Right ventricle myocardium superior (tissue), 1 donor: ENCODE data around the gene FOXK2. TPM values are rescaled to one million over a fixed set of nuclear protein-coding genes. Genes with fewer than 3 reads are reported as not detected.
"Not testable (repeated sequence)": the region's sequence is repeated elsewhere in the genome, so short reads cannot be mapped to it uniquely, and the experiment has no call there.

Experiments
- ATAC-seq: fragments of 200-7000 bp; cut with Tn5 transposase; one replicate; pipeline ENCODE4 v1.9.1; 2020; ENCODE audit warnings: mild to moderate bottlenecking; ENCODE audit not compliant: poor library complexity
- DNase-seq: peaks from one replicate; pipeline ENCODE4 v3.0.0-alpha.2; 2020
- intact Hi-C: fragments of 100-400 bp; cut with DNase I; formaldehyde crosslinking; loops from one replicate; pipeline ENCODE4 v1.11.2; 2022
- total RNA-seq: library from RNA; stranded (reverse); fragmentation: NEBNext Ultra II Directional; extraction: Animal tissue kit (Norgen Biotek cat#: 25700); gene quantifications from one replicate; pipeline ENCODE4 v1.2.1, GENCODE V29; 2021
- donor health status: DM: no; HTN: yes; CAD: no; lungs with severe emphysema.

FOXK2 gene
- total RNA-seq, 1 donor from 2014 or later, result 34.3 TPM

- intact Hi-C loops, result loop anchor here (5.0 kb wide), 1 partner anchor 201 kb away; no protein-coding TSS in a partner anchor
- DNase-seq (no peak), ATAC-seq (peak; percentile 36)
Observed at GRCh38 chr17:82553210-82553930, 33.8 kb downstream of the FOXK2 start.

- ATAC-seq, DNase-seq, intact Hi-C loops: not testable (repeated sequence)
Observed at GRCh38 chr17:82557510-82557909, 38.0 kb downstream of the FOXK2 start.

- no peak for DNase-seq
- ATAC-seq, result no peak
- intact Hi-C loops, result no loop called here
Observed at GRCh38 chr17:82559566-82560251, 40.2 kb downstream of the FOXK2 start.

- intact Hi-C loops, result no loop called here
- DNase-seq (no peak), ATAC-seq (no peak)
Observed at GRCh38 chr17:82560252-82560642, 40.7 kb downstream of the FOXK2 start.

GRCh38 chr17:82560802-82561428, 41.4 kb downstream of the FOXK2 start:
- DNase-seq (no peak), ATAC-seq (no peak)
- intact Hi-C loops, result no loop called here

GRCh38 chr17:82561429-82562035, 42.0 kb downstream of the FOXK2 start:
- no peak for DNase-seq
- intact Hi-C loops, result no loop called here
- no peak for ATAC-seq

- intact Hi-C loops, DNase-seq, ATAC-seq: not testable (repeated sequence)
Observed at GRCh38 chr17:82562718-82563220, 43.2 kb downstream of the FOXK2 start.

- DNase-seq, result no peak
- ATAC-seq, result no peak
- intact Hi-C loops, result no loop called here
Observed at GRCh38 chr17:82563318-82563717, 43.8 kb downstream of the FOXK2 start.

- intact Hi-C loops, DNase-seq, ATAC-seq: not testable (repeated sequence)
Observed at GRCh38 chr17:82563745-82564144, 44.2 kb downstream of the FOXK2 start.

- ATAC-seq (no peak), DNase-seq (no peak)
- intact Hi-C loops, result no loop called here
Observed at GRCh38 chr17:82564241-82564640, 44.7 kb downstream of the FOXK2 start.

GRCh38 chr17:82565551-82565950, 46.0 kb downstream of the FOXK2 start:
- intact Hi-C loops, result no loop called here
- no peak for ATAC-seq
- no peak for DNase-seq

- intact Hi-C loops, result no loop called here
- DNase-seq (no peak), ATAC-seq (peak; percentile 23)
Observed at GRCh38 chr17:82566129-82566960, 46.8 kb downstream of the FOXK2 start.

GRCh38 chr17:82567286-82567685, 47.8 kb downstream of the FOXK2 start:
- intact Hi-C loops, result no loop called here
- DNase-seq, result no peak
- ATAC-seq, result no peak

- DNase-seq, result no peak
- intact Hi-C loops, result no loop called here
- ATAC-seq, result peak; percentile 67
Observed at GRCh38 chr17:82568997-82569393, 49.5 kb downstream of the FOXK2 start.

GRCh38 chr17:82569621-82570020, 50.1 kb downstream of the FOXK2 start:
- intact Hi-C loops, result no loop called here
- DNase-seq, result no peak
- no peak for ATAC-seq

- DNase-seq (no peak), ATAC-seq (peak; percentile 7)
- intact Hi-C loops, result no loop called here
Observed at GRCh38 chr17:82570277-82570676, 50.7 kb downstream of the FOXK2 start.

GRCh38 chr17:82571855-82572254, 52.3 kb downstream of the FOXK2 start:
- intact Hi-C loops, result no loop called here
- no peak for ATAC-seq

GRCh38 chr17:82574041-82574440, 54.5 kb downstream of the FOXK2 start:
- intact Hi-C loops, result no loop called here
- no peak for DNase-seq
- no peak for ATAC-seq

More at GRCh38 chr17:82571855-82572254, 52.3 kb downstream of the FOXK2 start:
- DNase-seq, result no peak
